Measurements from ENCODE around the gene CDK14.

- TF ChIP-seq CTCF (IDR thresholded peaks at IDR 0.05; ENCODE audit: low read length) (no peak), EZH2 (IDR thresholded peaks at IDR 0.05; ENCODE audit: borderline replicate concordance, low read length) (no peak)
Measured at GRCh38 chr7:90617442-90617841, 21.3 kb downstream of the CDK14 start.
